HAP-1 (cell line): Measurements from ENCODE around the gene TNFRSF14.

ENCODE experiments used
- DNase-seq, 2 experiments: peaks; one replicate each; pipeline ENCODE4 v3.0.0-alpha.2; 2016 to 2020; ENCODE audit warnings: low spot score in 2 of 2
- H3K27me3 ChIP-seq: fragments of 250-450 bp; sonication (Bioruptor Pico); 2 replicates; pipeline ENCODE4 v1.5.1; 2020; ENCODE audit warnings: low read depth, mild to moderate bottlenecking, moderate library complexity
- H3K36me3 ChIP-seq: fragments of 250-450 bp; sonication (Bioruptor Pico); replicated peaks from 2 replicates; pipeline ENCODE4 v1.5.1; 2020; ENCODE audit warnings: mild to moderate bottlenecking
- H3K4me1 ChIP-seq: fragments of 250-450 bp; sonication (Bioruptor Pico); 2 replicates; pipeline ENCODE4 v1.5.1; 2020; ENCODE audit warnings: mild to moderate bottlenecking
- H3K4me3 ChIP-seq: fragments of 250-450 bp; sonication (Bioruptor Pico); 2 replicates; pipeline ENCODE4 v1.5.1; 2020; ENCODE audit warnings: mild to moderate bottlenecking, moderate library complexity
- H3K9me3 ChIP-seq: fragments of 250-450 bp; sonication (Bioruptor Pico); 2 replicates; pipeline ENCODE4 v1.5.1; 2020; ENCODE audit warnings: mild to moderate bottlenecking, moderate library complexity
- in situ Hi-C: fragments of 300-500 bp; cut with MboI; formaldehyde crosslinking; loops from 3 replicates; pipeline ENCODE4 v1.14.3; 2020; ENCODE audit warnings: low sequenced_read_pairs, inconsistent platforms, mixed read lengths

The TNFRSF14 gene

GRCh38 chr1:2598329-2598931 lies 42.3 kb downstream of the TNFRSF14 start:
- DNase-seq = no peak
- Histone ChIP-seq H3K9me3 (no peaks in the 10 kb centered on the region), H3K4me3 (no peak overlapping the region), H3K4me1 (no peaks in the 10 kb centered on the region), H3K36me3 (no peaks in the 10 kb centered on the region), H3K27me3 (peaks cover 22% of the 10 kb centered on the region)
- in situ Hi-C loops = no loop called here

- H3K36me3 ChIP-seq = no peaks in the 10 kb centered on the region
- in situ Hi-C loops = no loop called here
- no peaks in the 10 kb centered on the region for H3K9me3 ChIP-seq
- peaks cover 17% of the 10 kb centered on the region for H3K27me3 ChIP-seq
- no peak overlapping the region for H3K4me3 ChIP-seq
- DNase-seq = no peak
- H3K4me1 ChIP-seq = no peaks in the 10 kb centered on the region
These were observed 45.6 kb downstream of the TNFRSF14 start for GRCh38 chr1:2601721-2602303.

DNA sequence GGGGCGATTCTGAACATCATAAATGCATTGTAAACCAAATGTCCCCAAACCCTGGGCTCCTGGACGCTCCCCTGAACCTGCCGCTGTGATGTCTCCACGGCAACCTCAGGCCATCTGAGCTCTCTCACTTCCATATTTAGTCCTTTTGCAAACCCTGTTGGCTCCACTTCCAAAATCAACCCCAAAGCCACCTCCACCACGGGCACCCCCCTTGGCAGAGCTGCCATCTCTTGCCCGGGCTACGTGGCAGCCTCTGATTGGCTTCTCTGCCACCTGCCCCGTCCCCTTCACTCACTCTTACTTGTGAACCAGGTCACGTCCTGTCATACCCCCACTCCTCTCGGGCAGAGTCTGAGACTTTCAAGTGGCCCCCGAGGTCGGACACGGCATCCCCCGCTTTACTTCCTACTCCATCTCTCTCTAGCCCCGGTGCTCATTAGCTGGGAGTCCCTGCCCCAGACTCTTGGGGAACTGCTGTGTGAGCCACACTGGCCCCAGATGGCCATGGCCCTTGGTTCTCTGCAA lies 46.2 kb downstream of the TNFRSF14 start:
- H3K36me3 ChIP-seq = no peaks in the 10 kb centered on the region
- in situ Hi-C loops = no loop called here
- H3K27me3 ChIP-seq = peaks cover 17% of the 10 kb centered on the region
- no peak overlapping the region for H3K4me3 ChIP-seq
- H3K4me1 ChIP-seq = no peaks in the 10 kb centered on the region
- no peaks in the 10 kb centered on the region for H3K9me3 ChIP-seq
- no peak for DNase-seq

- H3K9me3 ChIP-seq = no peaks in the 10 kb centered on the region
These were observed 46.8 kb downstream of the TNFRSF14 start for GRCh38 chr1:2602866-2603520.

DNA sequence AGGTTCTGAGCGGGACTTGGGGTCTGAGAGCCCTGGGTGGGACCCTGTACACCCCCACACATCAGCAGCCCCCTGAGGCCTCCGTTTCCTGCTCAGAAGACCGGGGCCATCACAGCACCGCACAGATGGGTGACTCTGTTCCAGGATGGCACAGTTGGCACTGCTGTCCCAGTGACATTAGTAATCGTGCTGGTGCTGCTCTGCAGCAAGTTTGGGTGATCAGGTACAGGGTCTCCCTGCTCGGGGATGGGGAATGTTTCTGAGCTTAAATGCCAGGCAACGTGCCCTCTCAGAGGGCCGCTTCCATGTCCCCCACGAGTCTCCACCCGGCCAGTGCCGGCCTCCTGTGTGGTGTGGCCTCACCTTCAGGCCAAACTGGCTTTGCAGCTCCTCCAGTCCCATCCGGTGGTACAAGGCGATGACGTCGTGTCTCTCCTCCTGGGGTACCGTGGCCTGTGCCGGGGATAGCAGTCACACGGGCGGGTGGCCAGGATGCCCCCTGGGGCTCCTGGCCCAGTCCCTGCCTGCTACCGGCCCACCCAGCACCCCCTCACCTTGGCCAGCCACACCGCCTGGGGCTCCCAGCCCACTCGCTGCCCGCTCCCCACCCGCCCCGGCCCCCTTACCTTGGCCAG lies 47.5 kb downstream of the TNFRSF14 start:
- H3K4me3 ChIP-seq = no peak overlapping the region
- peaks cover 17% of the 10 kb centered on the region for H3K27me3 ChIP-seq
- in situ Hi-C loops = no loop called here
- no peaks in the 10 kb centered on the region for H3K4me1 ChIP-seq
- H3K36me3 ChIP-seq = no peaks in the 10 kb centered on the region
- no peak for DNase-seq
- H3K9me3 ChIP-seq = no peaks in the 10 kb centered on the region

More at GRCh38 chr1:2602866-2603520, 46.8 kb downstream of the TNFRSF14 start:
- no peaks in the 10 kb centered on the region for H3K4me1 ChIP-seq
- H3K36me3 ChIP-seq = no peaks in the 10 kb centered on the region
- H3K27me3 ChIP-seq = peaks cover 17% of the 10 kb centered on the region
- H3K4me3 ChIP-seq = no peak overlapping the region
- DNase-seq = no peak
- in situ Hi-C loops = no loop called here

DNA sequence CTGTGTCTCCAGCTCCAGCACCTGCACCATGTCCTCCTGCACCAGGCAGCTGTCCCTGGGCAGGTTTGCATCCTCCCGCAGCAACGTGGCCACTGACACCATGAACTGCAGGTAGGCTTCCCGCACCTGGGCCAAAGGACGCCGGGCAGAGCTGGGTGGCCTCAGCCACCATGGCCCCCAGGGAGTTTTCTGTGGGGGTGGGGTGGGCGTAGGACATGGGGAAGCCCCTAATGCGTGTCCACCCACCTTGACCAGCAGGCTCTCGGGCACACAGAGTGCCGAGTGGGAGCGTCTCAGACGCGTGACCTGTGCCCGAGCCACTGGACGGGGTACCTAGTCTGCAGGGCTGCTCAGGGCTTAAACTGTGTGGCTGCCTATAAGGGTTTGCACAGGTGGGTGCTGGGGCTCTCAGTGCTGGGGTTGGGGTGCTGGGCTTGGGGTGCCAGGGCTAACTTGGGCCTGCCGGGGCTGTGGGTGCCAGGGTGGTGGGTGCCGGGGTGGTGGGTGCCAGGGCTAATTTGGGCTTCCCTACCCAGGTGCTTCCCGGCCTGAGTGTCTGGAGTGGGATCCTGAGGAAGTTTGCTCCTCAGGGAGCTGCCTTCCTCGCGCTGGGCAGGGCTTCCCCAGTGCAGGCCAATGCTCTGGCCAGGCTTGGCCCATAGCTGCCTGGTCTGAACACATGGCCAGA lies 48.1 kb downstream of the TNFRSF14 start:
- Histone ChIP-seq H3K36me3 (no peaks in the 10 kb centered on the region), H3K27me3 (peaks cover 17% of the 10 kb centered on the region), H3K9me3 (no peaks in the 10 kb centered on the region), H3K4me1 (no peaks in the 10 kb centered on the region), H3K4me3 (no peak overlapping the region)
- no peak for DNase-seq
- in situ Hi-C loops = no loop called here

- in situ Hi-C loops = no loop called here
- Histone ChIP-seq H3K4me1 (no peaks in the 10 kb centered on the region), H3K36me3 (no peaks in the 10 kb centered on the region), H3K9me3 (no peaks in the 10 kb centered on the region), H3K4me3 (no peak overlapping the region), H3K27me3 (peaks cover 17% of the 10 kb centered on the region)
- DNase-seq = no peak
These were observed 48.8 kb downstream of the TNFRSF14 start for GRCh38 chr1:2604844-2605508.

- H3K27me3 ChIP-seq = peaks cover 17% of the 10 kb centered on the region
- in situ Hi-C loops = no loop called here
- no peak for DNase-seq
- H3K4me1 ChIP-seq = no peaks in the 10 kb centered on the region
- H3K36me3 ChIP-seq = no peaks in the 10 kb centered on the region
- no peaks in the 10 kb centered on the region for H3K9me3 ChIP-seq
- H3K4me3 ChIP-seq = no peak overlapping the region
These were observed 49.6 kb downstream of the TNFRSF14 start for GRCh38 chr1:2605509-2606395.

DNA sequence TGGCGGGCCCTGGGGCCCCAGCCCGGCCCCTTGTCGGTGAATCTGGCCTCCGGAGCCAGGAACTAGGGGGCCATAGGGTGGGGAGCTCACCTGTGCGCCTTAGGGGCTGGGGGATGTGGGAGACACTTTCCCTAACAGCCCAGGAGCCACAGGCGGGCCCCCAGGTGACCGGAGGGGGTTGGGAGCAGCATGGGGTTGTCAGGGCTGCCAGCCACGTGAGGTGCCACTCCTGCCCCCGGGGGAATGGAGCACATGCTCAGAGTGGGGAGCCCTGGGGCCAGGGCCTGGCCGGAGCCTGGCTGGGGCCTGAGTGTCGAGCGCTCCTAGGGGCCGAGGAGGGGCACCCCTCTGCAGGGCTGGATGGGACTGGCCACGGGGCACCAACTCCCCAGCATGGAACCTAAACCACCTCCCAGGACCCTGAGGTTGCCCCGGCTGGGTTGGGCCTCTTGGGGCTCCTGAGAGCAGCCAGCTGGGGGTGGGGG lies 50.3 kb downstream of the TNFRSF14 start:
- DNase-seq = no peak
- Histone ChIP-seq H3K9me3 (no peaks in the 10 kb centered on the region), H3K27me3 (peaks cover 11% of the 10 kb centered on the region; the same call in 1 of the 2 replicates), H3K36me3 (no peaks in the 10 kb centered on the region), H3K4me3 (no peak overlapping the region), H3K4me1 (no peaks in the 10 kb centered on the region)
- in situ Hi-C loops = no loop called here

- Histone ChIP-seq H3K36me3 (no peaks in the 10 kb centered on the region), H3K4me3 (no peak overlapping the region), H3K4me1 (no peaks in the 10 kb centered on the region), H3K9me3 (no peaks in the 10 kb centered on the region), H3K27me3 (peaks cover 5% of the 10 kb centered on the region; the same call in 1 of the 2 replicates)
- in situ Hi-C loops = no loop called here
- DNase-seq = no peak
These were observed 50.9 kb downstream of the TNFRSF14 start for GRCh38 chr1:2606881-2607621.

- Histone ChIP-seq H3K4me1 (no peaks in the 10 kb centered on the region), H3K4me3 (no peak overlapping the region), H3K36me3 (no peaks in the 10 kb centered on the region), H3K27me3 (no peaks in the 10 kb centered on the region; the same call in 1 of the 2 replicates), H3K9me3 (no peaks in the 10 kb centered on the region)
- in situ Hi-C loops = no loop called here
- DNase-seq = no peak
These were observed 51.5 kb downstream of the TNFRSF14 start for GRCh38 chr1:2607641-2608091.
